ENCODE results near the gene MKLN1. TPM values are rescaled to one million over a fixed set of nuclear protein-coding genes. Genes with fewer than 3 reads are reported as not detected.

MKLN1 gene
- total RNA-seq, 1 donor from 2014 or later, result 46.1 TPM

DNA sequence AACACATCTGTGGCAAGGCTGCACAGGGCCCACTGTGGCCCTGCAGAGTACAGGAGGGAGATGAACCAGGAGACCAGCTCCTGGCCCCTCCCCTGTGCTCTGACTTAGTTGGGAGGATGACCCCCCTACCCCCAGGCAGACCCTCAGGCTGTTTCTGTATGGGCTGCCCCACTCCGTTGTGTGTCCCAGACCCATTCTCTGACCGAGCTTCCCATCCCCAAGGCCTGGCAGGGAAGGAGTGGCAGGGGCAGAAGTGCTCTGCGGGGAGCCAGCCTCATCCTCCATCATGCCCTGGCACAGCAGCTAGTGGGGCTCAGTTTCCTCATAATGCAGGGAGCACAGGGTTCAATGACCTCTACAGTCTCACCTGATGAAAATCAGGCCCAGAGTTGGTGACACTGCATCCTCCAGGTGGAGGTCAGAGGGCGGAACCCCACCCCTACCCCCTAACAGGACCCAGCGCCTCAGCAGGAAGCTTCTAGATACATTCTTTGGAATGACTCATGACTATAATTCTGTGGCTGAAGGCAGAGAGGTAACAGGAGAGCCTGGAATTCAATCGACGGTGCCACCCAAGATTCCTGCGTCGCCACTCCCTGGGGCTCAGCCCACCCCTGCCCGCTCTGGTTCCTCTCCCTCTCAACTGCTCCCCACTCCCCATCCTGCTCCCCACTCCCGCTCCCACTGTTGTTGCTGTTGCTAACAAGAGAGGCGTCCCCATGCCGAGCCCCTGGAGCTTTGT is 210.6 kb downstream of the MKLN1 start:
- intact Hi-C loops (cut with micrococcal nuclease), result no loop called here

DNA sequence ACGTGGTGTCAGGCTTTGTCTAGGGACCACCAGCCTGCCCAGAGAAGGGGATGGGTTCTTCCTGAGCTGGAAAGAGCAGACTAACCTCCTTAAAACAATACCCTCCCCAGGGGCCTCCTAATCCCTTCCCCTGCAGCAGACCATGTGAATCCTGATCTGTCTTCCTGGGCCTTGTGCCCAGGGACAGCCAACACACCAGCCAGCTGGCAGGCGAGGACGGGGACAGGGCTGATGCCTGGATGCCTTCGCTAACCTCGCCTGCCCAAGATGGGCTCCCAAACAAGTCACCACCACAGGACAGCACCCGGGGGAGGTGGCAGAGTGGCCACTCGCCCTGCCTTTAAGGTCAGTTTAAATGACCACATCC is 211.1 kb downstream of the MKLN1 start:
- intact Hi-C loops (cut with micrococcal nuclease), result no loop called here

DNA sequence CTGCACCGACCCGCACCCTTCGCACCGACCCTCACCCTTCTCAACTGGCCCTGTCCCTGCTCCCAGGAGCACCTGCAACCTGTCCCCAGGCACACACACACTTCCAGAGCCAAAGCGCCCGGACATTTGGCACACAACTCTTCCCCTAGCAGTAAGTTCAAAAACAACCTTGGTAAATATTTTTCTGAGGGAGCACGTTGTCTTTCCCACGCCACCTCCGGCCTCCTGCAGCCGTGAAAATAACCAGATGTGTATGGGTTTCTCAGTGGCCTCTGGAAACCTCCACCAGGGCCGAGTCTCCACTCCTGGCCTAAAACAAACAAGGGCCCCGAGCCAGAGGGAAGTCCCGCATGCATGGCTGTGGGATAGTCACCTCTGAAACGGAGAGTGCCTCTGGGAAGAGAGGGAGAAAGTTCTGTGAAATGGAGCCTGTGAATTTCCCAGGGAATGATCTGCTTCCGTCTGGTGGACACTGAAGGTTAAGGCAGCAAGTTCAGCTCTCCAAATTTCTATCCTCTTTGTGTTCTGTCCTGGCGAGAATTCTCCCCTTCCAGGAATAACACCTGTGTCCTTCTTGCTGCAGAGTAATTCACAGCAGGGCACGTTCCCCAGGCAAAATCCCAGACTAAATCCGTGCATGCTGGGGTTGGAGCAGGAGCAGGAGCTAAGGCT is 213.0 kb downstream of the MKLN1 start:
- intact Hi-C loops (cut with micrococcal nuclease), result no loop called here

DNA sequence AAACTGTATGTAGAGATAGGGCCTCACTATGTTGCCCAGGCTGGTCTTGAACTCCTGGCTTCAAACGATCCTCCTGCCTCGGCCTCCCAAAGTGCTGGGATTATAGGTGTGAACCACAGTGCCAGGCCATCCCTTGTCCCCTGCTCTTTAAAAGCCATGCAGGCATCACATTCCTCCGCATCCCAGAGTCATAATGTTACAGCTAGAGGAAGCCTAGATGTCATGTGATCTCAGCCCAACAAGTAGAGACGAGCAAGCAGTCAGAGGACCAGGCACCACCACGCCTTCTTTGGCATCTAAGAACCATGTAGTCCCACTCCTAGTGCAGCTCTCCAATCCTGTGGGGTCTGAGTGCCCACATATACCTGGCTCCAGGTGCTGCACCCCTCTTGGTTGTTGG is 215.6 kb downstream of the MKLN1 start:
- intact Hi-C loops (cut with micrococcal nuclease), result no loop called here

DNA sequence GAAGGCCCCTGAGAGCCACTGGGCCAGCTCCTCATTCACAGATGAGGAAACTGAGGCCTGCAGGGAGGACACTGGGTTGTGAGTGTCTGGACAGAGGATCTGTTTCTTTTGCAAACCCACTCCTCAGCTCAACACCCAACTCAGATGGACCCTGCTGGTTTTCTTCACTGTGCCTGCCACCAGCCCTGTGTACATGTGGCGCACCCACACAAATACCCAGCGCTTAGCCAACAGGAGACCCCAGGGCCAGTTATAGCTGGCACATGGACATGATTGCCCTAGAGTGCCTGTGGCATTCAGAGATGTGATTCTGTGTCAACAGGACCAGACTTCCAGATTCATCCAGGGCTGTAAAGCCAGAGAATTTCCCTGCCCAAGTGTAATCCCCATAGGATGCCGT is 216.3 kb downstream of the MKLN1 start:
- intact Hi-C loops (cut with micrococcal nuclease), result no loop called here

DNA sequence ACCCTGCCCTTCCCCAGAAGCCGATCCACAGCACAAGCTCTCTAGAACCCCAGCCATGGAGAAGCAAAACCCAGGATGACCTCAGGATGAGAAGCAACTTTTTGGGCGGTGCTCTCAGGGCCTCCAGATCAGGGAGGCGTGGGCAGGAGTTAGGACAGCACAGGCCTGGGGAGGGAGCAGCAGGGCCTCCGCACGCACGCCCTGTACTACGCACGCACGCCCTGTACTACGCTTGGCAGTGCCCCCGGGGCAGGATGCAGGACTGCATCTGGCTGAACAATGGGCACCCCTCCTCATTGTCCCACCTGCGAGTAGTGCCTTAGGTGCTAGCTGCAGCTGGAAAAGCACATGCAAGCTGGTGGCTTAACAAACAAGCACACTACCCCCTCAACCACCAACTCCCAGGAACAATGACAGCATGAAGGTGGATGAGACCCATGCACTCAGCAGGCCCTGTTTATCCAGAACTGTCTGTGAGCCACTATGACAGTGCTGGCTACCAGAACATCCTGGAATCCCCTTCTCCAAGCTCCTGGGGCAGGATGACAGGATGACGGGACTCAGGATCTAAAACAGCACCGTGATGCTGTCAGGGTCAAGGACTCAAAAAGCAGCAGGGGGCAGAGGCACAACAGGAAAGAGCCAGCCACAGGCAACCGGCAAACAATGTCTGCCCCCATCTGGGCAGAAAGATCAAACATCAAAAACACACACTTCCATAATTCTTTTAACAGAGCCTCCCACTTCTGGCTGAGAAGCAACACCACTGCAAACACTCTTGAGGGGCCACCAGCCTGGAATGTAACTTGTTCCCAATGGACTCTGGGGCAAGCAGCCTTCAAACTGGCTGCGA is 217.0 kb downstream of the MKLN1 start:
- intact Hi-C loops (cut with micrococcal nuclease), result loop anchor here (1.0 kb wide), 1 partner anchor 110 kb away; no protein-coding TSS in a partner anchor

DNA sequence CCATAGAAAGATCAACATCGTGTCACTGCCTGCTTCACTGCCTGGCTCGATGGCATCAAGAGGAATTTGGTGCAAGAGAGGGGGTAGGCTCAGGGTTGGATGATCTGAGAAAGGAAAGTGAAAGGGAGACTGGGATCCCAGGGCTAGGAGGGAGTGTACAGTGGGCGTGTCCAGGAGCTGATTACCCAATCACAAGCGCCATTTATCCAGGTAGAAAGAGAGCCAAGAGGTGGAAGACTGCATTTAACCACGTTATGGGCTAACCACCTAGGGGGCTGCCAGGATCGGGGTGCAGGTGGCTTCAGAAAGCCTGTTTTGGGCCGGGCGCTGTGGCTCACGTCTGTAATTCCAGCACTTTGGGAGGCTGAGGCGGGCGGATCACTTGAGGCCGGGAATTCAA is 218.4 kb downstream of the MKLN1 start:
- intact Hi-C loops (cut with micrococcal nuclease), result loop anchor here (1.0 kb wide), 1 partner anchor 9 kb away; no protein-coding TSS in a partner anchor

Other genes starting within 250 kb of the MKLN1 start
- 1.1 and 1.9 TPM in 2 replicates for gene PODXL, start 228.8 kb downstream of the MKLN1 start, total RNA-seq